ENCODE data around the gene TTC28. TPM values are rescaled to one million over a fixed set of nuclear protein-coding genes. Genes with fewer than 3 reads are reported as not detected.
A peak's percentile ranks its signal among the peaks of the same experiment; 100 is the strongest.

The TTC28 gene
- total and polyA plus RNA-seq, 8 donors, result 31.1 to 44.2 (median 41.4) TPM

GRCh38 chr22:28229566-28230485 is 449.8 kb downstream of the TTC28 start:
- H3K27me3 ChIP-seq, result no peaks in the 10 kb centered on the region
- no peak overlapping the region for H3K4me3 ChIP-seq
- no peaks in the 10 kb centered on the region for H3K4me1 ChIP-seq
- no peak for TF ChIP-seq CTCF (IDR thresholded peaks at IDR 0.05)
- no peaks in the 10 kb centered on the region for H3K9me3 ChIP-seq
- ATAC-seq (peak; percentile 43), DNase-seq (no peak)
- peak overlapping the region in 1 of 2 donors; percentile 51 for H3K27ac ChIP-seq
- intact Hi-C loops (cut with DNase I), result no loop called here
- H3K36me3 ChIP-seq, result no peaks in the 10 kb centered on the region

GRCh38 chr22:28223826-28224225 is 455.8 kb downstream of the TTC28 start:
- no peak overlapping the region for H3K4me3 ChIP-seq
- H3K36me3 ChIP-seq, result no peaks in the 10 kb centered on the region
- H3K9me3 ChIP-seq, result no peaks in the 10 kb centered on the region
- H3K4me1 ChIP-seq, result no peaks in the 10 kb centered on the region
- H3K27me3 ChIP-seq, result no peaks in the 10 kb centered on the region
- DNase-seq (no peak), ATAC-seq (no peak)
- no peak for TF ChIP-seq CTCF (IDR thresholded peaks at IDR 0.05)
- intact Hi-C loops (cut with DNase I), result no loop called here
- H3K27ac ChIP-seq, result no peak overlapping the region

- TF ChIP-seq CTCF (IDR thresholded peaks at IDR 0.05), result no peak
- intact Hi-C loops (cut with DNase I), result no loop called here
- no peaks in the 10 kb centered on the region for H3K4me1 ChIP-seq
- ATAC-seq (no peak), DNase-seq (no peak)
- no peaks in the 10 kb centered on the region for H3K36me3 ChIP-seq
- H3K27ac ChIP-seq, result no peak overlapping the region
- H3K9me3 ChIP-seq, result no peaks in the 10 kb centered on the region
- no peak overlapping the region for H3K4me3 ChIP-seq
- H3K27me3 ChIP-seq, result no peaks in the 10 kb centered on the region
Observed at GRCh38 chr22:28222976-28223745, 456.5 kb downstream of the TTC28 start.

GRCh38 chr22:28222571-28222970 is 457.1 kb downstream of the TTC28 start:
- no peak for ATAC-seq

More at GRCh38 chr22:28222571-28222970, 457.1 kb downstream of the TTC28 start:
- H3K9me3 ChIP-seq, result no peaks in the 10 kb centered on the region
- TF ChIP-seq CTCF (IDR thresholded peaks at IDR 0.05), result no peak
- H3K27me3 ChIP-seq, result no peaks in the 10 kb centered on the region
- intact Hi-C loops (cut with DNase I), result no loop called here
- H3K4me3 ChIP-seq, result no peak overlapping the region
- no peaks in the 10 kb centered on the region for H3K4me1 ChIP-seq
- no peak for DNase-seq
- no peak overlapping the region for H3K27ac ChIP-seq
- H3K36me3 ChIP-seq, result no peaks in the 10 kb centered on the region

All from left lung (tissue), 10 donors.